ENCODE data around the gene KNSTRN. TPM values are rescaled to one million over a fixed set of nuclear protein-coding genes. Genes with fewer than 3 reads are reported as not detected.

The KNSTRN gene
- total and polyA plus RNA-seq, 2 of the 13 experiments (the other 11 are each of a cell fraction or from before 2014, with no cell fraction given): 20.3 to 62.3 TPM

DNA sequence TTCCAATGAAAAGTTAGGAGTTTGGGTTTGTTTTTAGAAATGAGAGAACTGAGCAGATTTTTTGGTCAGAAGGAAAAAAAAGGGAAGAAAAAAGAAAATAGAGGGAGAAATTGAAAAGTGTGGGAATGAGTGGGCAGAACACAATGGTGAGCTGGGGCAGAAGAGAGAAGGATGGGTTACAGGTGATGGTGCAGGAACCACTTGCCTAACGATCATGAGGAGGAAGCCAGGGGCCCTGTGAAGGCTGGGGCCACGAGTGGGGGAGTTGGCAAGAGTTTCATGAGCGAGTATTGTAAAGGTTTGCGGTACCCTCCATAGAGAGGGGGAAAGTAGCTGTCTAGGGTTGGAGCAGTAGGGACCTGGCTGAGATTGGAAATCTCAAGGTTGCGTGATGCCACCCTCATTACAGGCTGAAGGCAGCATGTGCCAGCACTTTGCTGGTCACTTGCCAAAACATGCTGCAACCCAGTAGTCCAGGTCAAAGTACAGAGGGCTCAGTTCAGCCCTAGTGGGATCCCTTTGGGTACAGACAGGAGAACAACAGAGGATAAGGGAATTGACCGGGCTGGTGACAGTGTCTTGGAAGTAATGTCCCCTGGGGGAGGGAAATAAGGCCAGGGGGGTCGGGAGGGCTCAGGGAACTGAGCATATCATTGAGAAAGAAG lies 29.7 kb downstream of the KNSTRN start (continued):
- TF ChIP-seq, protein P1, sequence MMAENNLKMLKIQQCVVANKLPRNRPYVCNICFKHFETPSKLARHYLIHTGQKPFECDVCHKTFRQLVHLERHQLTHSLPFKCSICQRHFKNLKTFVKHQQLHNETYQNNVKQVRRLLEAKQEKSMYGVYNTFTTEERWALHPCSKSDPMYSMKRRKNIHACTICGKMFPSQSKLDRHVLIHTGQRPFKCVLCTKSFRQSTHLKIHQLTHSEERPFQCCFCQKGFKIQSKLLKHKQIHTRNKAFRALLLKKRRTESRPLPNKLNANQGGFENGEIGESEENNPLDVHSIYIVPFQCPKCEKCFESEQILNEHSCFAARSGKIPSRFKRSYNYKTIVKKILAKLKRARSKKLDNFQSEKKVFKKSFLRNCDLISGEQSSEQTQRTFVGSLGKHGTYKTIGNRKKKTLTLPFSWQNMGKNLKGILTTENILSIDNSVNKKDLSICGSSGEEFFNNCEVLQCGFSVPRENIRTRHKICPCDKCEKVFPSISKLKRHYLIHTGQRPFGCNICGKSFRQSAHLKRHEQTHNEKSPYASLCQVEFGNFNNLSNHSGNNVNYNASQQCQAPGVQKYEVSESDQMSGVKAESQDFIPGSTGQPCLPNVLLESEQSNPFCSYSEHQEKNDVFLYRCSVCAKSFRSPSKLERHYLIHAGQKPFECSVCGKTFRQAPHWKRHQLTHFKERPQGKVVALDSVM (CRISPR knock-in tag; IDR thresholded peaks at IDR 0.05): no peak
- TF ChIP-seq CEBPG (CRISPR knock-in tag; IDR thresholded peaks at IDR 0.05) (peak; percentile 83), MEIS2 (CRISPR knock-in tag; IDR thresholded peaks at IDR 0.05) (no peak), HNF4G (IDR thresholded peaks at IDR 0.05; ENCODE audit: borderline replicate concordance, low read depth, low read length) (peak; percentile 89), HNF4G (CRISPR knock-in tag; IDR thresholded peaks at IDR 0.05; ENCODE audit: borderline replicate concordance, low read depth) (peak; percentile 78; the same call in 1 of the 2 replicates), NR2F6 (IDR thresholded peaks at IDR 0.05) (0 out of 2 replicates have a peak, but pooled peaks have one; percentile 21), NR2F6 (CRISPR knock-in tag; IDR thresholded peaks at IDR 0.05) (peak; percentile 38; the same call in 1 of the 2 replicates), DMAP1 (CRISPR knock-in tag; IDR thresholded peaks at IDR 0.05) (0 out of 2 replicates have a peak, but pooled peaks have one; percentile 29), ZEB1 (IDR thresholded peaks at IDR 0.05; ENCODE audit: insufficient replicate concordance, low read depth) (no peak), SCMH1 (CRISPR knock-in tag; IDR thresholded peaks at IDR 0.05; ENCODE audit: borderline replicate concordance) (no peak), SOX6 (IDR thresholded peaks at IDR 0.05) (no peak), SOX6 (CRISPR knock-in tag; IDR thresholded peaks at IDR 0.05) (peak; percentile 53; the same call in 1 of the 2 replicates), STAG1 (CRISPR knock-in tag; IDR thresholded peaks at IDR 0.05) (no peak), ZNF780A (CRISPR knock-in tag; IDR thresholded peaks at IDR 0.05) (peak; percentile 72; the same call in 1 of the 2 replicates), ZNF558 (CRISPR knock-in tag; IDR thresholded peaks at IDR 0.05; ENCODE audit: borderline replicate concordance) (no peak), MXD4 (CRISPR knock-in tag; IDR thresholded peaks at IDR 0.05) (no peak)
- TF ChIP-seq, protein P2, sequence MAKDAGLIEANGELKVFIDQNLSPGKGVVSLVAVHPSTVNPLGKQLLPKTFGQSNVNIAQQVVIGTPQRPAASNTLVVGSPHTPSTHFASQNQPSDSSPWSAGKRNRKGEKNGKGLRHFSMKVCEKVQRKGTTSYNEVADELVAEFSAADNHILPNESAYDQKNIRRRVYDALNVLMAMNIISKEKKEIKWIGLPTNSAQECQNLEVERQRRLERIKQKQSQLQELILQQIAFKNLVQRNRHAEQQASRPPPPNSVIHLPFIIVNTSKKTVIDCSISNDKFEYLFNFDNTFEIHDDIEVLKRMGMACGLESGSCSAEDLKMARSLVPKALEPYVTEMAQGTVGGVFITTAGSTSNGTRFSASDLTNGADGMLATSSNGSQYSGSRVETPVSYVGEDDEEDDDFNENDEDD (CRISPR knock-in tag; IDR thresholded peaks at IDR 0.05; ENCODE audit: borderline replicate concordance): no peak; the same call in 1 of the 2 replicates
- TF ChIP-seq, protein P3, sequence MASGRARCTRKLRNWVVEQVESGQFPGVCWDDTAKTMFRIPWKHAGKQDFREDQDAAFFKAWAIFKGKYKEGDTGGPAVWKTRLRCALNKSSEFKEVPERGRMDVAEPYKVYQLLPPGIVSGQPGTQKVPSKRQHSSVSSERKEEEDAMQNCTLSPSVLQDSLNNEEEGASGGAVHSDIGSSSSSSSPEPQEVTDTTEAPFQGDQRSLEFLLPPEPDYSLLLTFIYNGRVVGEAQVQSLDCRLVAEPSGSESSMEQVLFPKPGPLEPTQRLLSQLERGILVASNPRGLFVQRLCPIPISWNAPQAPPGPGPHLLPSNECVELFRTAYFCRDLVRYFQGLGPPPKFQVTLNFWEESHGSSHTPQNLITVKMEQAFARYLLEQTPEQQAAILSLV (CRISPR knock-in tag; IDR thresholded peaks at IDR 0.05; ENCODE audit: borderline replicate concordance): no peak
- TF ChIP-seq, protein P4, sequence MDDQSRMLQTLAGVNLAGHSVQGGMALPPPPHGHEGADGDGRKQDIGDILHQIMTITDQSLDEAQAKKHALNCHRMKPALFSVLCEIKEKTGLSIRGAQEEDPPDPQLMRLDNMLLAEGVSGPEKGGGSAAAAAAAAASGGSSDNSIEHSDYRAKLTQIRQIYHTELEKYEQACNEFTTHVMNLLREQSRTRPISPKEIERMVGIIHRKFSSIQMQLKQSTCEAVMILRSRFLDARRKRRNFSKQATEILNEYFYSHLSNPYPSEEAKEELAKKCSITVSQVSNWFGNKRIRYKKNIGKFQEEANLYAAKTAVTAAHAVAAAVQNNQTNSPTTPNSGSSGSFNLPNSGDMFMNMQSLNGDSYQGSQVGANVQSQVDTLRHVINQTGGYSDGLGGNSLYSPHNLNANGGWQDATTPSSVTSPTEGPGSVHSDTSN (CRISPR knock-in tag; IDR thresholded peaks at IDR 0.05; ENCODE audit: borderline replicate concordance): no peak
- TF ChIP-seq, protein P5, sequence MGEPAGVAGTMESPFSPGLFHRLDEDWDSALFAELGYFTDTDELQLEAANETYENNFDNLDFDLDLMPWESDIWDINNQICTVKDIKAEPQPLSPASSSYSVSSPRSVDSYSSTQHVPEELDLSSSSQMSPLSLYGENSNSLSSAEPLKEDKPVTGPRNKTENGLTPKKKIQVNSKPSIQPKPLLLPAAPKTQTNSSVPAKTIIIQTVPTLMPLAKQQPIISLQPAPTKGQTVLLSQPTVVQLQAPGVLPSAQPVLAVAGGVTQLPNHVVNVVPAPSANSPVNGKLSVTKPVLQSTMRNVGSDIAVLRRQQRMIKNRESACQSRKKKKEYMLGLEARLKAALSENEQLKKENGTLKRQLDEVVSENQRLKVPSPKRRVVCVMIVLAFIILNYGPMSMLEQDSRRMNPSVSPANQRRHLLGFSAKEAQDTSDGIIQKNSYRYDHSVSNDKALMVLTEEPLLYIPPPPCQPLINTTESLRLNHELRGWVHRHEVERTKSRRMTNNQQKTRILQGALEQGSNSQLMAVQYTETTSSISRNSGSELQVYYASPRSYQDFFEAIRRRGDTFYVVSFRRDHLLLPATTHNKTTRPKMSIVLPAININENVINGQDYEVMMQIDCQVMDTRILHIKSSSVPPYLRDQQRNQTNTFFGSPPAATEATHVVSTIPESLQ (CRISPR knock-in tag; conservative IDR thresholded peaks at IDR 0.05): no peak
- TF ChIP-seq, protein P6, sequence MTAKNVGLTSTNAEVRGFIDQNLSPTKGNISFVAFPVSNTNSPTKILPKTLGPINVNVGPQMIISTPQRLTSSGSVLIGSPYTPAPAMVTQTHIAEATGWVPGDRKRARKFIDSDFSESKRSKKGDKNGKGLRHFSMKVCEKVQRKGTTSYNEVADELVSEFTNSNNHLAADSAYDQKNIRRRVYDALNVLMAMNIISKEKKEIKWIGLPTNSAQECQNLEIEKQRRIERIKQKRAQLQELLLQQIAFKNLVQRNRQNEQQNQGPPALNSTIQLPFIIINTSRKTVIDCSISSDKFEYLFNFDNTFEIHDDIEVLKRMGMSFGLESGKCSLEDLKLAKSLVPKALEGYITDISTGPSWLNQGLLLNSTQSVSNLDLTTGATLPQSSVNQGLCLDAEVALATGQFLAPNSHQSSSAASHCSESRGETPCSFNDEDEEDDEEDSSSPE (CRISPR knock-in tag; IDR thresholded peaks at IDR 0.05): no peak
